GM19193 (cell line): ENCODE data around the gene CNNM3.

Experiments
- POLR2A ChIP-seq: IDR thresholded peaks from 4 replicates; pipeline ENCODE4 v1.6.1; 2011; ENCODE audit not compliant: insufficient read depth, insufficient read length; ENCODE audit errors: extremely low read depth

CNNM3 gene

GRCh38 chr2:96816127-96816835 lies at the start of gene CNNM3:
CNNM3 (plus strand) TSS chr2:96816268; CDS start chr2:96816278, 10 bp downstream.
- peak; percentile 71 for TF ChIP-seq POLR2A

GRCh38 chr2:96767135-96767871 lies 48.8 kb upstream of the CNNM3 start:
- no peak for TF ChIP-seq POLR2A

- TF ChIP-seq POLR2A: no peak
Observed at GRCh38 chr2:96768083-96768561, 47.9 kb upstream of the CNNM3 start.

GRCh38 chr2:96769814-96770213 lies 46.3 kb upstream of the CNNM3 start:
- no peak for TF ChIP-seq POLR2A

GRCh38 chr2:96770442-96771202 lies 45.4 kb upstream of the CNNM3 start:
- TF ChIP-seq POLR2A: no peak

GRCh38 chr2:96771796-96772618 lies 44.1 kb upstream of the CNNM3 start:
- no peak for TF ChIP-seq POLR2A

- TF ChIP-seq POLR2A: no peak
Observed at GRCh38 chr2:96772903-96773671, 43.0 kb upstream of the CNNM3 start.

- TF ChIP-seq POLR2A: no peak
Observed at GRCh38 chr2:96773922-96774321, 42.1 kb upstream of the CNNM3 start.

GRCh38 chr2:96775160-96775559 lies 40.9 kb upstream of the CNNM3 start:
- TF ChIP-seq POLR2A: no peak

GRCh38 chr2:96783388-96783787 lies 32.7 kb upstream of the CNNM3 start:
- TF ChIP-seq POLR2A: no peak

GRCh38 chr2:96787411-96787810 lies 28.7 kb upstream of the CNNM3 start:
- TF ChIP-seq POLR2A: no peak

- no peak for TF ChIP-seq POLR2A
Observed at GRCh38 chr2:96788442-96789244, 27.4 kb upstream of the CNNM3 start.

GRCh38 chr2:96789245-96789617 lies 26.8 kb upstream of the CNNM3 start:
- no peak for TF ChIP-seq POLR2A
